CD4-positive, alpha-beta T cell (primary cell): ENCODE measurements around the gene SFXN5. TPM values are rescaled to one million over a fixed set of nuclear protein-coding genes. Genes with fewer than 3 reads are reported as not detected.

ENCODE experiments used
- ATAC-seq: fragments of 200-7000 bp; cut with Tn5 transposase; one replicate; pipeline ENCODE4 v1.10.0; 2022; ENCODE audit warnings: mild to moderate bottlenecking; ENCODE audit not compliant: poor library complexity
- CTCF ChIA-PET: fragments of 350-600 bp; sonication (Branson Sonifier 250); formaldehyde crosslinking; loops from one replicate; lab custom pipeline; 2021; ENCODE audit warnings: antibody characterized with exemption, inconsistent platforms; lab: Charles Lee
- POLR2A ChIA-PET: fragments of 350-600 bp; sonication (Branson Sonifier 250); formaldehyde crosslinking; loops from one replicate; lab custom pipeline; 2021; ENCODE audit warnings: antibody characterized with exemption, inconsistent platforms; lab: Charles Lee
- DNase-seq, 14 experiments: peaks; one replicate each; pipeline ENCODE4 v3.0.0-alpha.2; 2013 to 2020; ENCODE audit warnings: mixed read lengths in 2 of 14
- H3K27ac ChIP-seq, 2 donors: one replicate each; pipeline versions ENCODE4 v1.5.1 to v1.7.0; 2013; ENCODE audit warnings: low read length in 2 of 2, low read depth in 1 of 2, mild to moderate bottlenecking in 1 of 2
- H3K27me3 ChIP-seq, 2 experiments: 1 replicate in 1 of 2; 2 replicates in 1 of 2; pipeline versions ENCODE4 v1.6.1 to v1.7.0; 2013; ENCODE audit warnings: low read length in 2 of 2, control low read depth in 1 of 2, mild to moderate bottlenecking in 1 of 2, moderate library complexity in 1 of 2; ENCODE audit not compliant: insufficient read depth in 2 of 2, control insufficient read depth in 1 of 2
- H3K36me3 ChIP-seq: one replicate; pipeline ENCODE4 v1.6.1; 2013; ENCODE audit warnings: low read length, control low read depth; ENCODE audit not compliant: insufficient read depth
- H3K4me1 ChIP-seq: one replicate; pipeline ENCODE4 v1.6.1; 2013; ENCODE audit warnings: low read length, control low read depth; ENCODE audit not compliant: insufficient read depth
- H3K4me3 ChIP-seq: one replicate; pipeline ENCODE4 v1.5.1; 2013; ENCODE audit warnings: mild to moderate bottlenecking, low read length, moderate library complexity
- H3K9me3 ChIP-seq, 2 experiments: 1 replicate in 1 of 2; 2 replicates in 1 of 2; pipeline versions ENCODE4 v1.6.1 to v1.7.0; 2013; ENCODE audit warnings: low read length in 2 of 2, mild to moderate bottlenecking in 2 of 2, control low read depth in 1 of 2, moderate library complexity in 1 of 2; ENCODE audit not compliant: control insufficient read depth in 1 of 2, insufficient read depth in 1 of 2
- H3K27ac Mint-ChIP-seq: one replicate; pipeline ENCODE4 v1.8.0; 2020; ENCODE audit warnings: mixed read lengths
- H3K27me3 Mint-ChIP-seq: one replicate; pipeline ENCODE4 v1.8.0; 2021; ENCODE audit warnings: mixed read lengths
- H3K36me3 Mint-ChIP-seq: one replicate; pipeline ENCODE4 v1.8.0; 2021; ENCODE audit warnings: low read depth, mixed read lengths
- H3K4me1 Mint-ChIP-seq: one replicate; pipeline ENCODE4 v1.8.0; 2021; ENCODE audit warnings: low read depth, mixed read lengths
- H3K4me3 Mint-ChIP-seq: one replicate; pipeline ENCODE4 v1.8.0; 2020; ENCODE audit warnings: mild to moderate bottlenecking, mixed read lengths
- H3K9me3 Mint-ChIP-seq: one replicate; pipeline ENCODE4 v1.8.0; 2020; ENCODE audit warnings: mixed read lengths
- CTCF ChIP-seq: fragments of 200-600 bp; IDR thresholded peaks from one replicate; pipeline ENCODE4 v1.8.0; 2022; ENCODE audit warnings: antibody characterized with exemption, mild to moderate bottlenecking
- intact Hi-C, 2 experiments: fragments of 100-400 bp; cut with DNase I in 1 of 2; cut with micrococcal nuclease in 1 of 2; formaldehyde crosslinking; loops; one replicate each; pipeline versions ENCODE4 v1.15.1 to v1.9.0; 2023 to 2025; cut with DNase I, micrococcal nuclease
- total RNA-seq, 174 experiments: library from RNA in 2 of 174; stranded (reverse) in 2 of 174; gene quantifications; one replicate each; pipeline ENCODE4 v1.2.3 and lab custom pipeline; 2021 to 2026

SFXN5 gene
- total RNA-seq, 2 experiments from 2014 or later: 5.1 to 5.4 TPM

- Histone ChIP-seq H3K4me1 (peaks cover 21% of the 10 kb centered on the region), H3K27me3 (no peaks in the 10 kb centered on the region), H3K9me3 (no peaks in the 10 kb centered on the region), H3K4me3 (peak overlapping the region; percentile 84), H3K27ac (peak overlapping the region; percentile 81 to 86), H3K36me3 (peaks cover 2% of the 10 kb centered on the region)
- ChIA-PET POLR2A (interaction anchor here (1.1 to 2.0 kb wide), 6 partner anchors 10 to 163 kb away, joined by 3 to 16 read pairs (median 4); partner anchors contain the start of genes CCT7, PRADC1 and RAB11FIP5), CTCF (interaction anchor here (0.6 to 4.8 kb wide), 4 partner anchors 9 to 142 kb away, joined by 3 to 23 read pairs (median 6); no protein-coding TSS in a partner anchor)
- ATAC-seq: peak; percentile 1
- intact Hi-C loops: loop anchor here (2.0 to 10.0 kb wide), 9 partner anchors 42 to 666 kb away; partner anchors contain the start of genes ALMS1 (in 2 of the 2), CCT7 (in 2 of the 2), PRADC1 (in 2 of the 2) and EXOC6B (in 1 of the 2)
- Mint-ChIP-seq H3K4me1 (peaks cover 31% of the 10 kb centered on the region), H3K4me3 (peak overlapping the region; percentile 99), H3K27me3 (no peaks in the 10 kb centered on the region), H3K36me3 (peaks cover 4% of the 10 kb centered on the region), H3K9me3 (no peaks in the 10 kb centered on the region), H3K27ac (peak overlapping the region; percentile 91)
- TF ChIP-seq CTCF: no peak
- DNase-seq: peak in 11 of 14 experiments; percentile 7 to 57 (median 15)
Measured at GRCh38 chr2:73070643-73071359, 711 bp downstream of the SFXN5 start.

GRCh38 chr2:73069855-73070642, 1.5 kb downstream of the SFXN5 start:
- Mint-ChIP-seq H3K4me3 (peak overlapping the region; percentile 92), H3K27me3 (no peaks in the 10 kb centered on the region), H3K36me3 (peaks cover 4% of the 10 kb centered on the region), H3K9me3 (no peaks in the 10 kb centered on the region), H3K4me1 (peaks cover 31% of the 10 kb centered on the region), H3K27ac (peak overlapping the region; percentile 48)
- H3K4me3 ChIP-seq: peak overlapping the region; percentile 84
- H3K4me1 ChIP-seq: peaks cover 21% of the 10 kb centered on the region
- ATAC-seq: no peak
- intact Hi-C loops: loop anchor here (2.0 to 10.0 kb wide), 10 partner anchors 42 to 667 kb away; partner anchors contain the start of genes ALMS1 (in 2 of the 2), CCT7 (in 2 of the 2), PRADC1 (in 2 of the 2) and EXOC6B (in 1 of the 2)
- TF ChIP-seq CTCF: no peak
- ChIA-PET CTCF (interaction anchor here (4.8 kb wide), 1 partner anchor 107 kb away, joined by 23 read pairs; no protein-coding TSS in a partner anchor), POLR2A (interaction anchor here (2.0 kb wide), 1 partner anchor 164 kb away, joined by 9 read pairs; the partner anchor contains the start of gene CCT7)
- no peaks in the 10 kb centered on the region for H3K27me3 ChIP-seq
- H3K27ac ChIP-seq: no peak overlapping the region
- no peaks in the 10 kb centered on the region for H3K9me3 ChIP-seq
- H3K36me3 ChIP-seq: no peaks in the 10 kb centered on the region
- DNase-seq: peak in 4 of 14 experiments; percentile 6 to 56 (median 27)
